SK-N-SH (cell line): ENCODE results near the gene APH1B.

Experiments used
- EZH2phosphoT487 ChIP-seq: fragments of 200-600 bp; sonication (generic); IDR thresholded peaks from 2 replicates; pipeline ENCODE4 v1.6.1; 2017; ENCODE audit warnings: low read depth, mixed run types, mild to moderate bottlenecking, antibody characterized with exemption, moderate library complexity, borderline replicate concordance
- FOXJ3 ChIP-seq: sonication (generic); formaldehyde crosslinking; IDR thresholded peaks from 2 replicates; pipeline ENCODE4 v1.5.1; 2020; ENCODE audit warnings: mild to moderate bottlenecking, missing genetic modification reagents
- NRF1 ChIP-seq: IDR thresholded peaks from 2 replicates; pipeline ENCODE4 v1.6.1; 2012; ENCODE audit warnings: low read depth, mild to moderate bottlenecking, low read length
- RAD21 ChIP-seq: IDR thresholded peaks from 2 replicates; pipeline ENCODE4 v1.6.1; 2012; ENCODE audit warnings: mild to moderate bottlenecking, low read length
- RXRA ChIP-seq: IDR thresholded peaks from 2 replicates; pipeline ENCODE4 v1.4.0; 2012; ENCODE audit warnings: low read depth, mild to moderate bottlenecking, borderline replicate concordance
- SIN3A ChIP-seq: IDR thresholded peaks from 2 replicates; pipeline ENCODE4 v1.6.1; 2012; ENCODE audit warnings: low read depth, mild to moderate bottlenecking, low read length, moderate library complexity, borderline replicate concordance
- TCF12 ChIP-seq: IDR thresholded peaks from 2 replicates; pipeline ENCODE4 v1.4.0; 2012
- USF1 ChIP-seq: IDR thresholded peaks from 2 replicates; pipeline ENCODE4 v1.4.0; 2012; ENCODE audit warnings: low read depth, borderline replicate concordance
- YY1 ChIP-seq: IDR thresholded peaks from 2 replicates; pipeline ENCODE4 v1.4.0; 2012; ENCODE audit warnings: low read depth, mild to moderate bottlenecking
- TF ChIP-seq, protein P1 (sequence below): fragments of 200-600 bp; sonication (generic); IDR thresholded peaks from 2 replicates; pipeline ENCODE4 v1.6.1; 2017; ENCODE audit warnings: antibody characterized with exemption, mild to moderate bottlenecking, moderate library complexity

GRCh38 chr15:63244399-63244798 lies 33.0 kb upstream of the APH1B start:
- no peak for TF ChIP-seq NRF1
- TF ChIP-seq, protein P1, sequence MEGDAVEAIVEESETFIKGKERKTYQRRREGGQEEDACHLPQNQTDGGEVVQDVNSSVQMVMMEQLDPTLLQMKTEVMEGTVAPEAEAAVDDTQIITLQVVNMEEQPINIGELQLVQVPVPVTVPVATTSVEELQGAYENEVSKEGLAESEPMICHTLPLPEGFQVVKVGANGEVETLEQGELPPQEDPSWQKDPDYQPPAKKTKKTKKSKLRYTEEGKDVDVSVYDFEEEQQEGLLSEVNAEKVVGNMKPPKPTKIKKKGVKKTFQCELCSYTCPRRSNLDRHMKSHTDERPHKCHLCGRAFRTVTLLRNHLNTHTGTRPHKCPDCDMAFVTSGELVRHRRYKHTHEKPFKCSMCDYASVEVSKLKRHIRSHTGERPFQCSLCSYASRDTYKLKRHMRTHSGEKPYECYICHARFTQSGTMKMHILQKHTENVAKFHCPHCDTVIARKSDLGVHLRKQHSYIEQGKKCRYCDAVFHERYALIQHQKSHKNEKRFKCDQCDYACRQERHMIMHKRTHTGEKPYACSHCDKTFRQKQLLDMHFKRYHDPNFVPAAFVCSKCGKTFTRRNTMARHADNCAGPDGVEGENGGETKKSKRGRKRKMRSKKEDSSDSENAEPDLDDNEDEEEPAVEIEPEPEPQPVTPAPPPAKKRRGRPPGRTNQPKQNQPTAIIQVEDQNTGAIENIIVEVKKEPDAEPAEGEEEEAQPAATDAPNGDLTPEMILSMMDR = no peak
- no peak for TF ChIP-seq FOXJ3 (CRISPR knock-in tag)
- no peak for TF ChIP-seq SIN3A
- no peak for TF ChIP-seq RAD21
- TF ChIP-seq YY1 = no peak
- no peak for TF ChIP-seq USF1
- TF ChIP-seq EZH2phosphoT487 = no peak
- TF ChIP-seq TCF12 = no peak
- no peak for TF ChIP-seq RXRA
